ENCODE measurements around the gene EMILIN1.
"Not testable (repeated sequence)": the region's sequence is repeated elsewhere in the genome, so short reads cannot be mapped to it uniquely, and the experiment has no call there.

Gene EMILIN1

GRCh38 chr2:27054721-27055120, 23.7 kb upstream of the EMILIN1 start:
- no peak for DNase-seq

DNA sequence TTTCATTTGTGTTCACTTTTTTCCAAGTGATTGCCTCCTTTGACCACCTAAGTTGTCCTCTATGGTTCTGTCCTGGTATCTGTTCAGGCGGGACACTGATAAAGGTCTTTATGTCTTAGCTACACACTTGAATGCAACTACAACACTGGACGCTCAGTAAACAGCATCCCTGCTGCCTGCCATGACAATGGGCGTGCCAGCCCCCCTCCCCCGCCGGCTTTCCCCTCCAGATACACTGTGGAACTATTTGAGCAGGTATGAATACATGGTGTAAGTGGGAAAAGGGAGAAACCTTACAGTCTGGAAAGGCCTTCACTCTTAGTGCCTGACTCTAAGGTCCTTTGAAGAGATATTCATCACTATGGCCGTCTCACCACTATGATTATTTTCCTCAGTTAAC, 21.2 kb upstream of the EMILIN1 start:
- DNase-seq = no peak

- DNase-seq = no peak
These were observed 20.2 kb upstream of the EMILIN1 start for GRCh38 chr2:27058210-27058609.

GRCh38 chr2:27059141-27059820, 19.1 kb upstream of the EMILIN1 start:
- no peak for DNase-seq

DNA sequence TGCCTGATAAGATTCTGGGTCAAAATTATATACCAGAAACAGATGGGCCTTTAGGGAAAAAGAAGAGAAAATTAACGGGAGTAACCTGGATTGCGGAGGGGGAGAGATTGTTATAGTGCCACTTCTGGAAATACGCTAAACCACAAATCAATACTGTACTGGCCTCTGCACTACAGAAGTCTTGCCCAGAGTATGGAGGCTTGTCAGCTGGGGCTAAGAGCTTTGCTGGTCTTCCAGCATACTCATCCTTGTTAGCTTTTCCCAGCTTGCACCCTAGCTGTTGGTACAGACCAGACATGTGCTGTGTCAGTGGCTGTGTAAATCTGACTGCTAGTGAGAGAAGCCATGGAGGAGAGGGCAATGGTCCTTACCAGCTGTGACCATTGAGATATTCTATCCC, 18.1 kb upstream of the EMILIN1 start:
- no peak for DNase-seq

- no peak for DNase-seq
These were observed 13.3 kb upstream of the EMILIN1 start for GRCh38 chr2:27065128-27065527.

DNA sequence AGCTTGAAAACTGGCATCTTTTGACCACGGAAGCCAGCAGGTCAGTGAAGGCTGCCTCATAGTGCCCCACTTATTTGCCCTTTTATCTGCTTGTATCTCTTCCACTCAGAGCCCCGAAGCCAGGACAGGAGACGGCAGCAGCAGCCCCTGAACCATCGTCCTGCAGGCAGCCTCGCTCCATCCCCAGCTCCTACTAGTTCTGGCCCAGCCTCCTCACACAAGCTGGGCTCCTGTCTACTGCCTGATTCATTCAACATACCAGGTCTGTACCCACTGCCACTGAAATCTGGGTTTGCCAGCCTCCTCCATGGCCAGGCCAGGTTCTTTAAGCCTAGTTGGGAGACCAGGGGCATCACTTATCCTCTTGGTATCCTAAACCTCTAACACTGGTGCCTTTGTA, 11.0 kb upstream of the EMILIN1 start:
- DNase-seq = no peak

- DNase-seq = no peak
These were observed 9.0 kb upstream of the EMILIN1 start for GRCh38 chr2:27069436-27069835.

- no peak for DNase-seq
These were observed 8.3 kb upstream of the EMILIN1 start for GRCh38 chr2:27069961-27070618.

DNA sequence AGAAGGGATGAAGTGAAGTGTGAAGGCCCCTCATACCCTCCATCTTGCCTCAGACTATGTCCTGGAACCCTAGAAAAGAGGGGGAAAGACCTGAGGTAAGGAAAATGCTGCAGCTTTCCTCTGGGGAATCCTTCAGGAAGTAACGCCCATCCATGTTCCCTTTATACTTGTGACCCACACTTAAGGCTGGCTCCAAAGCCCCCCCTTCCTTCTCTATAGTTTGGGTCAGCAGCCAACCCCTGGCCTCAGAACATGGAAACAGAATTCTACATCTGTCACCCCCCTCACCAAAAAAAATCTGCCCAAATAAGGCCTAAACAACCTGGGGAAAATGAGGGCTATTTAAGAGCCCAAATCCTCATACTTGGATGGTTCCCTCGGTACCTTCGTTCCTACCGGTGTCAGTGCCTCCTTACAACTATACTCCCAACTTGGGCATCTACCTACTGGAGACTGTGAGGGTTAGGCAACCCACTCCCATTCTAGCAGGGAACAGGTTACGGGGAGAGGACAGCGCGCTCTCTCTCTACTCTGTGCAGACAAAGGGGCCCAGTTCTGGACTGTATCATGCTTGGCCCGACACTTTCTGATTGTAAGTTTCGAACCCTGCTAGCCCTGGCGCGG, 7.7 kb upstream of the EMILIN1 start:
- no peak for DNase-seq

DNA sequence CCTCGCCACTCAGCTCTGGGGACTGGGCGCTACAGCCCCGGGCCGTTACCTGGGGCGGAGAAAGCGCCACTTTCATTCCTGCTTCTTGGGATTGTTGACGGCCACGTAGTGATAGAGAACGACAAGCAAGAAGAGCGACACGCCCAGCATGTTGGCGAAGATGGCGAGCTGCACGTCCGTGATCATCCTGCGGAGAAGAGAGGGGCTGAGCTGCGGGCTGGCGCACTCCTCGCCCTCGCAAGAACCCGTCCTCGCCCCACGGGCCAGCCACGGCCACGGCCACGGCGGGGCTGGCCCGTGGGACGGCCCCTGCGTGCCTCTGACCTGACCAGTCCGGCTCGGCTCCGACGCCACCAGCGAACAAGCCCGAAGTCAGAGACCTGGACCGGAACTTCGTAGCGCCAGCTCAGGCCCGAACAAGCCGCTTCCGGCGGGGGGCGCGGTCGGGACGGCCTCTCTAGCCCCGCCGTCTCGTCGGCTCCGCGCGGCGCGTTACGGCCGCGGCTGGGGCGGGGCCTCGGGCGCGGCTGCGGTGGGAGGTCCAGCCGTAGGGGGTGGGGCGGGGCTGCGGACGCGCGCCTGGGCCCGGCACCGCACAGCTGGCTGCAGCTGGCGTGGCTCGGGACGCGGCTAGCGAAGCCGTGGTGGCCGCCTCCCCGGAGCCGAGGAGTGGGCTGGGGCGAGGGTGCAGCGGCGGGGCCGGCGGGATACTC, 7.0 kb upstream of the EMILIN1 start, which contains the start of gene OST4:
Gene OST4, minus strand, starts transcription at position 378 of the 713 bp plus-strand sequence.
- peak; percentile 94 for DNase-seq

DNA sequence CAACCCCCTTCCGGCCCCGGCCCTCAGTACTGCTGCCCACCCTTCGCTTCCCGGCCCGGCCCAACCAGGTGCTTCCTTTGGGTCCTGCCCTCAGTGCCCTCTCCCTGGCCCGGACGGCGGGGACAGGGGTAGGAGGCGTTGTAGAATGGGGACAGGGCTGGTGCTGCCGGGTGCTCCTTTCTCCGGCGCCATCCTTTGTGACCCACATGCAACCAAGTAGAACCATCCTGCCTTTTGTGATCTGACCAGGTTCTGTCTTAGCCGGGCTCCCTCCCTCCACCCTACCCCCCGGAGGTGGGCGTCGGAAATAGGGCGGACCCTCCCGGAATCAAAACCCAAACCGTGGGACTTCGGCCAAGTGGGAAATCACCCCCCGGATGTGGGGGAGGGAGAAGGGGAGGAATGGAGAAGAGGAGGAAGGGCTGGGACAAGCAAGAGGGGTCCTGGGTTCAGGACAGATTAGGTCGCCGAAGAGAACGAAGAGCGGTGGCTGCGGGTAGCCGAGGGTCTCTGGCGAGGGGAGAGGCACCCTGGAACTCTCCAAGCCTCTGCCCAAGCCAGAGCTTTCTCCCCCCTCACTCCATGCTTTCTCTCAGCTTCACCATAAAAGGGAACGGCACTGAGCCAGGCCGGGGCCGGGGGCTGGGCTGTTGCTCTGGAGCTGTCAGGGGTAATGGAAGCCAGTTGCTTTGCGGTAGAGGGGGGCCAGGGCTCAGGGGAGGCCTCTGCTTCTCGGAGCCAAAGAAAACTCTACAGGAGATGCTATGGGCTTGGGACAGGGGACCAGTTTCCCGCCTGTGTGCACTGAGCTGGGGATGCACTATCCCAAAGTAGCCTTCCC, 6.2 kb upstream of the EMILIN1 start:
- DNase-seq = no peak

- no peak for DNase-seq
These were observed 5.5 kb upstream of the EMILIN1 start for GRCh38 chr2:27072920-27073319.

- DNase-seq = no peak
These were observed 4.6 kb upstream of the EMILIN1 start for GRCh38 chr2:27073782-27074181.

DNA sequence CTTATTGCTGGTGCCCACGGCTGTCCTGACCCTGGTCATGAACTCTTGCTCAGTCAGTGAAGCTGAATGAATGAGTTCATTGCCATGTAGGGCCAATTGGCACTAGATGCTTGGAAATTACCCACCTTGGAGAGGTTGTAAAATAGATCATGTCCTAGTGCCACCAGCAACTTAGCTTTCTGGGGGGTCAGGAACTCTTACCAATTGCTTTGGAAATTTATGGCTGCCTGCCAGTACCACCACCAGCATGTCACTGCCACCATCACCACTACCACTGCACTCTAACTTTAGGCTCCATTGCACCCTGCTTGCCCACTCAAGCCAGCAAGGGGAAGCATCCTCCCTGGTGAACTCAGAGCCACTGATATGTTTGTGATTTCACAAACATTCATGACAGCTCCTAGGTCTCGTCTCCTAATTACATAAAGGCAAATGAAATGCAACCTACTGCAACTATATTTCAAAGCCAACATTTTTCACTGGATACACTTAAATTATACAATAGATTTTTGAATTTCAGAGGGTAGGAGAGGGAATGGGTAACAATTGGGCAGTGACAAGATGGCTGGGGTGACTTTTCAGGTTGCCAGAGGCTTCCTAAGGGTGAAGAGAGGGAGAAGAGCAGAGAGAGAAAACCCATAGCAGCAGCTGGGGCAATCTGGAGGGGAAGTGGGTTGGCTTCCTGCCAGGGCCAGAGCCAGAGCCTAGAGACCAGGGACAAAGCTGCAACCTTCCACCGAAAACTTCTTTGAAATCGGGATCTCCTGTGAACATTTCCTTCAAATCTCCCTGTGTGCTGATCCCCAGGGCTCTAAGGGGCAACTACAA, 3.5 kb upstream of the EMILIN1 start:
- DNase-seq = no peak

DNA sequence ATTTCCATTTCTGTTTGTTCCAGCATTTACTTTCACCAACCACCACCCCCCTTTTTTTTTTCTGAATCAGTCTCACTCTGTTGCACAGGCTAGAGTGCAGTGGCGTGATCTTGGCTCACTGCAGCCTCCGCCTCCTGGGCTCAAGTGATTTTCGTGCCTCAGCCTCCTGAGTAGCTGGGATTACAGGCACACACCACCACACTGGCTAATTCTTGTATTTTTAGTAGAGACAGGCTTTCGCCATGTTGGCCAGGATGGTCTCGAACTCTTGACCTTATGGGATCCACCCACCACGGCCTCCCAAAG, 2.9 kb upstream of the EMILIN1 start:
- not testable (repeated sequence) for DNase-seq

DNA sequence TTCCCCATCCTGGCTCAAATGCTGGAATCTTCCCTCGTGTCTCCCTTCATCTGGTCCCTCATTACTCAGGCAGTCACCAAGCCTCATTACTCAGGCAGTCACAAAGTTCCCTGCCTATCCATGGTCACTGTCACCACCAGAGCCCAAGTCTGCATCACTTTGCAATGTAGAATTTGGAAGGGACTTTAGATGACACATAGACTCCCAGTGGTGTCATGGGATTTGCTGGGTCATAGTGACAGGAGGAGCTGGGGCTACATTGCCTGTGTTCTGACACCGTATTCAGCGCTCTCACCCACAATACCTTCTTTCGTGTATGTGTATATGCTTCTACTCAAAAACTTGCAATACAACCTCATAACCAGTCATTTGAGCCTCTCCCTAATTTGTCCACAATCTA, 2.1 kb upstream of the EMILIN1 start:
- no peak for DNase-seq

DNA sequence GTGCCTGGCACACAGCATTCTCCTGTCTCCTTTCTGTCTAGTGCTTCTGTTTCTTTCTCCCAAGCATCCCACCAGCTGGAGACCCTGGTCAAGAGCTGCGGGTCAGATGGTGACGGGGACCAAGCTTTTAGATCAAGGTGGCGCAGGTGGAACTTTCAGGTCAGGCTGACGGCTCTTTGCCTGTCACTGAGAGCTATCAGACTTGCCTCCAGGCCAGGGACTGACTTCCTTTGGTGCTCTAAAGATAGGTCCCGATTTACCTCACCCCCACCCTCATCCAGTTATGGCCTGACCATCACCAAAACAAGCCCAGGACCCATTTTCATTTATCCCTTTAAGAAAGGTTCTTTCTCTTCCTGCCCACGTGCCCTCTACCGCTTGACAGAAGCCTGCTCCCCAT, 1.2 kb upstream of the EMILIN1 start:
- DNase-seq = no peak

DNA sequence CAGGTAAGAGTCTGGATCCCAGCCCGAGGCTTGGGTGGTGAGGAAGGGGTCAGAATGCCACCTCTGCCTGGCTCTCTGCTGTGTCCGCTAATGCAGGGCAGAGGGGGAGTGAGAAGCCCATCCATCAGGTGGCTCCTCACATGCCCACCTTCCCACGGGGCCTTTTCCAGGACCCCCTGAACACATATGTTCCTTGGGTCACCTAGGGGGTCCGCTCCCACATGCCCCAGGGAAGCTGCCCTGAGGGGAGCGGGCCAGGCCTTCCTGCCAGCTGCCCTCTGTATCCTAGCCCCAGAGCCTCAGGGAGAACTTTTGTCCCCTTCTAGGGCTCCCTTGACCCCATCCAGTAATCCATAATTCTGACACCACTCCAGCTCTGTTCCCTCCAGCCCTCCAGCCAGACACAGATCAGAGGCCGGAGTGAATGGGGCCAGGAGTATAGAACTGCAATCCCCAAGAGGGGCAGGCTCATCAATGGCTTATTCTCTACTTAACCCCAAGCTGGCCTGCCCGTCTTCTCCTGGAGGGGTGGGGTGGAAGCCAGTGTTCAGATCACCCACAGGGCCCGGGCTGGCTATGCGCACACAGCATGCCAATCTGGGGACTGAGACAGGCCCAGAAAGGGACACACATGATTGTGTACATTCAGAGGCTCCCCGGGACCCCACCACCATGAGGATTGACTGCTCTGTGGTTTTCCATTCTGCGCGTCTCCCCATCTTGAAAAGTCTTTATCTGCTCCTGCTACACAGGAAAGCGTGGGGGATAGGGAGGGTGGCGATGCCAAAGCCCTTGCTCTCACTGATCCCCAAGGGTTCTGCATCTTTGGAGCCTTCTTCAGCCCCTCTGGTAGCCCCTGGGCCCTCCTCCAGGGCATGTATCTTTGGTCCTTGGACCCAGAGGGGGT, 1.1 kb downstream of the EMILIN1 start:
- no peak for DNase-seq

DNA sequence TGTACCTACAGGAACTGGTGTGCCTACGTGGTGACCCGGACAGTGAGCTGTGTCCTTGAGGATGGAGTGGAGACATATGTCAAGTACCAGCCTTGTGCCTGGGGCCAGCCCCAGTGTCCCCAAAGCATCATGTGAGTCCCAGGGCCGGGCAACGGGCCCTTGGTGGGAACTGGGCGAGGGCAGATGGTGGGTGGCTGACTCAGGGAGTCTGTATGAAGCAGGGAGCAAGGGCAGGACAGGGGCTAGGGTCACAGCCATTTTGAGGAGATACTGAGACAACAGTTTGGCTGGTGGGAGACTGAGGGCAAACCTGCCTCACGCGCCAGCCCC, 1.7 kb downstream of the EMILIN1 start:
- no peak for DNase-seq

- no peak for DNase-seq
These were observed 2.2 kb downstream of the EMILIN1 start for GRCh38 chr2:27080603-27080936.

Measured in activated CD4-positive, CD25-positive, alpha-beta regulatory T cell treated with anti-CD3 and anti-CD28 coated beads, Interleukin-2, amount 50 U/mL, for 72 hours (primary cell).